Neural progenitor cell (in vitro differentiated cells): ENCODE results near the gene NOVA2. TPM values are rescaled to one million over a fixed set of nuclear protein-coding genes. Genes with fewer than 3 reads are reported as not detected.

Experiments used
- DNase-seq: peaks from one replicate; pipeline ENCODE4 v3.0.0-alpha.2; 2016; ENCODE audit warnings: low spot score
- H2AFZ ChIP-seq: fragments of 200-600 bp; sonication (generic); replicated peaks from 2 replicates; pipeline ENCODE4 v1.6.1; 2016; ENCODE audit warnings: antibody characterized with exemption
- H3F3A ChIP-seq: fragments of 200-600 bp; sonication (generic); 2 replicates; pipeline ENCODE4 v1.6.1; 2016; ENCODE audit warnings: antibody characterized with exemption, low read depth
- H3K27ac ChIP-seq: fragments of 200-600 bp; sonication (generic); 2 replicates; pipeline ENCODE4 v1.5.1; 2016; ENCODE audit warnings: mild to moderate bottlenecking
- H3K27me3 ChIP-seq: fragments of 200-600 bp; sonication (generic); 2 replicates; pipeline ENCODE4 v1.6.1; 2016; ENCODE audit warnings: mild to moderate bottlenecking, moderate library complexity
- H3K36me3 ChIP-seq: fragments of 200-600 bp; sonication (generic); 2 replicates; pipeline ENCODE4 v1.5.1; 2016
- H3K4me1 ChIP-seq: fragments of 200-600 bp; sonication (generic); 2 replicates; pipeline ENCODE4 v1.6.1; 2016; ENCODE audit warnings: mixed run types
- H3K4me2 ChIP-seq: fragments of 200-600 bp; sonication (generic); 2 replicates; pipeline ENCODE4 v1.6.1; 2016
- H3K4me3 ChIP-seq: fragments of 200-600 bp; sonication (generic); 2 replicates; pipeline ENCODE4 v1.5.1; 2016
- H3K79me2 ChIP-seq: fragments of 200-600 bp; sonication (generic); 2 replicates; pipeline ENCODE4 v1.6.1; 2016; ENCODE audit warnings: low read depth
- H3K9ac ChIP-seq: fragments of 200-600 bp; sonication (generic); 2 replicates; pipeline ENCODE4 v1.6.1; 2016
- H3K9me3 ChIP-seq: fragments of 200-600 bp; sonication (generic); 2 replicates; pipeline ENCODE4 v1.5.1; 2016; ENCODE audit warnings: low read depth
- H4K20me1 ChIP-seq: fragments of 200-600 bp; sonication (generic); 2 replicates; pipeline ENCODE4 v1.6.1; 2016; ENCODE audit warnings: low read depth
- H3K27ac Mint-ChIP-seq: 3 replicates; pipeline ENCODE4 v1.8.0; 2021; ENCODE audit warnings: mixed read lengths
- H3K27me3 Mint-ChIP-seq: 2 replicates; pipeline ENCODE4 v1.8.0; 2022; ENCODE audit warnings: low read depth, mild to moderate bottlenecking, inconsistent platforms, moderate library complexity, mixed read lengths; ENCODE audit not compliant: insufficient read depth
- H3K36me3 Mint-ChIP-seq: 3 replicates; pipeline ENCODE4 v1.8.0; 2021; ENCODE audit warnings: mixed read lengths
- H3K4me1 Mint-ChIP-seq: 3 replicates; pipeline ENCODE4 v1.8.0; 2021; ENCODE audit warnings: mixed read lengths
- H3K4me3 Mint-ChIP-seq: 3 replicates; pipeline ENCODE4 v1.8.0; 2021; ENCODE audit warnings: mild to moderate bottlenecking, moderate library complexity, mixed read lengths
- H3K9me3 Mint-ChIP-seq: 3 replicates; pipeline ENCODE4 v1.8.0; 2020; ENCODE audit warnings: mixed read lengths
- EZH2 ChIP-seq: fragments of 200-600 bp; sonication (generic); IDR thresholded peaks from 2 replicates; pipeline ENCODE4 v1.6.1; 2017; ENCODE audit warnings: antibody characterized with exemption, mild to moderate bottlenecking, moderate library complexity
- EZH2phosphoT487 ChIP-seq: fragments of 200-600 bp; sonication (generic); IDR thresholded peaks from 2 replicates; pipeline ENCODE4 v1.6.1; 2017; ENCODE audit warnings: antibody characterized with exemption
- total RNA-seq: library from RNA; depleted of rRNA; stranded (reverse); fragments of >200 nt; gene quantifications from 2 replicates; pipeline ENCODE4 v1.2.3, GENCODE V29; 2015; ENCODE audit warnings: low replicate concordance
- TF ChIP-seq, protein P1 (sequence below): fragments of 200-600 bp; sonication (generic); IDR thresholded peaks from 2 replicates; pipeline ENCODE4 v1.5.1; 2017; ENCODE audit warnings: antibody characterized with exemption, mild to moderate bottlenecking

Gene NOVA2
- total RNA-seq, 1 donor from 2014 or later: 3.9 TPM

DNA sequence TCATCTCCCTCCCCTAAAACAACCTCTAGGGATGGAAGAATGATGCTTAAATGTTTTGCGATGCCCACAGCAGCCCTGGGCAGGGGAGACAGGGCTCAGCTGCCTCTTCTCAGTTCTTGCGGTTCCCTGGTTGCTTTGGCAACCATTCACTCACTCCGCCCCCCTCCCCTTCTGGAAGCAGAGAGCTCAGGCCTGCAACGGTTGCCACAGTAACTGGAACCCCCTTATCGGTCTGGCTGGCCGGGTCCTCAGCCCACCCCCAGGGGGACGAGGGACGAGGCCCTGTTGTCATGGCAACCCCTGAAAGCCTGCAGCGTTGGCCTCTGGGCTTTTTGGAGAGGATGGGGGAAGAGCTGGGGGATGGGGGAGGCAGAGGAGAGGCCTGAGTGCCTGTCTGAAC, 19.5 kb downstream of the NOVA2 start:
- Mint-ChIP-seq H3K4me3 (peak overlapping the region; percentile 61), H3K4me1 (peaks cover 54% of the 10 kb centered on the region), H3K27ac (peak overlapping the region; percentile 88), H3K9me3 (no peaks in the 10 kb centered on the region), H3K36me3 (peaks cover 26% of the 10 kb centered on the region), H3K27me3 (peaks cover 5% of the 10 kb centered on the region)
- peaks cover 23% of the 10 kb centered on the region for H3F3A ChIP-seq
- H3K4me3 ChIP-seq: no peak overlapping the region
- H3K9ac ChIP-seq: no peak overlapping the region
- no peak overlapping the region for H3K27ac ChIP-seq
- H3K4me2 ChIP-seq: peak overlapping the region; percentile 96
- peaks cover 20% of the 10 kb centered on the region for H4K20me1 ChIP-seq
- H3K36me3 ChIP-seq: no peaks in the 10 kb centered on the region
- H3K79me2 ChIP-seq: no peaks in the 10 kb centered on the region
- DNase-seq: peak; percentile 89
- TF ChIP-seq EZH2: no peak
- TF ChIP-seq, protein P1, sequence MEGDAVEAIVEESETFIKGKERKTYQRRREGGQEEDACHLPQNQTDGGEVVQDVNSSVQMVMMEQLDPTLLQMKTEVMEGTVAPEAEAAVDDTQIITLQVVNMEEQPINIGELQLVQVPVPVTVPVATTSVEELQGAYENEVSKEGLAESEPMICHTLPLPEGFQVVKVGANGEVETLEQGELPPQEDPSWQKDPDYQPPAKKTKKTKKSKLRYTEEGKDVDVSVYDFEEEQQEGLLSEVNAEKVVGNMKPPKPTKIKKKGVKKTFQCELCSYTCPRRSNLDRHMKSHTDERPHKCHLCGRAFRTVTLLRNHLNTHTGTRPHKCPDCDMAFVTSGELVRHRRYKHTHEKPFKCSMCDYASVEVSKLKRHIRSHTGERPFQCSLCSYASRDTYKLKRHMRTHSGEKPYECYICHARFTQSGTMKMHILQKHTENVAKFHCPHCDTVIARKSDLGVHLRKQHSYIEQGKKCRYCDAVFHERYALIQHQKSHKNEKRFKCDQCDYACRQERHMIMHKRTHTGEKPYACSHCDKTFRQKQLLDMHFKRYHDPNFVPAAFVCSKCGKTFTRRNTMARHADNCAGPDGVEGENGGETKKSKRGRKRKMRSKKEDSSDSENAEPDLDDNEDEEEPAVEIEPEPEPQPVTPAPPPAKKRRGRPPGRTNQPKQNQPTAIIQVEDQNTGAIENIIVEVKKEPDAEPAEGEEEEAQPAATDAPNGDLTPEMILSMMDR: no peak
- no peak for TF ChIP-seq EZH2phosphoT487
- H3K27me3 ChIP-seq: no peaks in the 10 kb centered on the region
- H3K4me1 ChIP-seq: peaks cover 9% of the 10 kb centered on the region
- H2AFZ ChIP-seq: no peak overlapping the region
- H3K9me3 ChIP-seq: no peaks in the 10 kb centered on the region

DNA sequence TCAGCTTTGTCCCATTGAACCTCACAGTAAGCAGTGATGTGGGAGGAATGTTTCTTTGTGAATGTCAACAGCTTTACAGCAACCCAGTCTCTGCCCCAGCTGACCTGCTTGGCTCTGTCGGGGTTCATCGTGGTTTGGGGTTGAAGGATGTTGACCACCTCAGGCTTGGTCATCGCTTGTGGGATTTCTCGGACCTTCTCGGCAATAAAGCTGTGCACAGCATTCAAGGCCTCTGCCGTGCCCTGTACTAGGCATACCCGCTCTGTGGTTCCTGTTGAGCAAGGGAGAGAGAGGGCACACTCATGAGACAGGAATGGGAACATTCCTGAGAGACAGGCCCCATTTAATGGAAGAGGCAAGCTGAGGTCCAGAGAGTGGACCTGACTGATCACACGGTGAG, 20.0 kb downstream of the NOVA2 start:
- Mint-ChIP-seq H3K27ac (peak overlapping the region; percentile 94), H3K4me3 (peak overlapping the region; percentile 61), H3K9me3 (no peaks in the 10 kb centered on the region), H3K36me3 (peaks cover 26% of the 10 kb centered on the region), H3K27me3 (peaks cover 5% of the 10 kb centered on the region), H3K4me1 (peaks cover 50% of the 10 kb centered on the region)
- H3K4me3 ChIP-seq: peak overlapping the region; percentile 61
- no peak overlapping the region for H3K27ac ChIP-seq
- H4K20me1 ChIP-seq: peaks cover 20% of the 10 kb centered on the region
- peaks cover 23% of the 10 kb centered on the region for H3F3A ChIP-seq
- no peak for TF ChIP-seq EZH2
- no peak for TF ChIP-seq EZH2phosphoT487
- TF ChIP-seq, protein P1: no peak
- H3K4me2 ChIP-seq: peak overlapping the region; percentile 96
- no peaks in the 10 kb centered on the region for H3K9me3 ChIP-seq
- H3K9ac ChIP-seq: no peak overlapping the region
- DNase-seq: no peak
- H3K4me1 ChIP-seq: peaks cover 9% of the 10 kb centered on the region
- no peaks in the 10 kb centered on the region for H3K79me2 ChIP-seq
- H3K27me3 ChIP-seq: no peaks in the 10 kb centered on the region
- H3K36me3 ChIP-seq: no peaks in the 10 kb centered on the region
- H2AFZ ChIP-seq: peak overlapping the region; percentile 80

DNA sequence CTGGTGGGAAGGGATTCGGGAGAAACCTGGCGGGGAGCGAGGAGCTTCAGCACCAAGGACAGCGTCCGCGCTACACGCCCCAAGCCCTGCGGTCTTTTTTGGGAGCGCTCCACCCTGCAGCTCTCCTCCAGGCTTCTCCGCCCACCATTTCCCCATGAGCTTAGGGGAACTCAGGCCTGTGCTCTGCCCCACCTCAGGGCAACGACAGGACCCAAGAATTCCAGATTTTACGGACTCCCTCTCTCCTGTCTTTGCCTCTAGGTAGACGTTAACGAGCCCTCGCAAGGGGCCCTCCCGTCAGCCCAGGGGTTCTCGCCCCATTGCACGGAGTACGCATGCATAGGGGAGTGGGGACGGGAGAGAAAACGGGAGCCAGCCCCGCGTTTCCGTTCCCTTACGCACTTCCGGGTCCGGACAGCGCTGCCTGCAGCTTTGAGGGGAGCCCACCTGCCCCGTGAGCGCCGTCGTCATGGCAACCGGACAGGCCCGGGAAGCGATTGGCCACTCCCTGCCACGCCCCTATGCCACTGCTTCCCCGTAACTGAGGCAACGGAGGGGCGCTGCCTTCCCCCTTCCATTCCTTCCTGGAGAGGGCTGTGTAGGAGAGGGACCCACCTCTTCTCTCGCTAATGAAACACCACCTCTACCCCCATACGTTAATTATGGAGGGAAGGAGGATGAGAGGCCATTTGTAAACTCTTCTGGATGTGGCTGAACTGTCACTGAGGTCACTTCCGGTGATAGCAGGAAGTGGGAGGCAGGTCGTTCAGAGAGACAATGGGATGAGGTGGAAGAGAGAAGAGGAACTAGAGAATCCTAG, 20.8 kb downstream of the NOVA2 start:
- no peak overlapping the region for H3K27ac ChIP-seq
- H4K20me1 ChIP-seq: peaks cover 20% of the 10 kb centered on the region
- peaks cover 46% of the 10 kb centered on the region for H3K4me1 Mint-ChIP-seq
- no peak overlapping the region for H3K9ac ChIP-seq
- H3F3A ChIP-seq: peaks cover 23% of the 10 kb centered on the region
- peak overlapping the region; percentile 61 for H3K4me3 ChIP-seq
- H3K9me3 Mint-ChIP-seq: no peaks in the 10 kb centered on the region
- H3K4me3 Mint-ChIP-seq: peak overlapping the region; percentile 61
- H3K27me3 Mint-ChIP-seq: peaks cover 2% of the 10 kb centered on the region
- no peaks in the 10 kb centered on the region for H3K79me2 ChIP-seq
- H3K36me3 Mint-ChIP-seq: peaks cover 21% of the 10 kb centered on the region
- peaks cover 9% of the 10 kb centered on the region for H3K4me1 ChIP-seq
- H3K27me3 ChIP-seq: no peaks in the 10 kb centered on the region
- peak; percentile 96 for DNase-seq
- peak overlapping the region; percentile 80 for H2AFZ ChIP-seq
- TF ChIP-seq, protein P1: peak; percentile 3
- no peak for TF ChIP-seq EZH2
- no peak for TF ChIP-seq EZH2phosphoT487
- no peaks in the 10 kb centered on the region for H3K9me3 ChIP-seq
- H3K36me3 ChIP-seq: no peaks in the 10 kb centered on the region
- peak overlapping the region; percentile 96 for H3K4me2 ChIP-seq
- peak overlapping the region; percentile 94 for H3K27ac Mint-ChIP-seq
